OCI-LY1 (cell line): Measurements from ENCODE around the gene ATAD3C.
"Not testable (repeated sequence)": the region's sequence is repeated elsewhere in the genome, so short reads cannot be mapped to it uniquely, and the experiment has no call there.

Experiments
- H2AFZ ChIP-seq: fragments of 200-600 bp; sonication (generic), shearing (Covaris generic); 2 replicates; pipeline ENCODE4 v1.6.0; 2014; ENCODE audit warnings: antibody characterized with exemption, mild to moderate bottlenecking, low read length
- H3F3A ChIP-seq: fragments of 200-600 bp; sonication (generic), shearing (Covaris generic); 2 replicates; pipeline ENCODE4 v1.6.0; 2014; ENCODE audit warnings: mild to moderate bottlenecking, antibody characterized with exemption, low read length, moderate library complexity; ENCODE audit not compliant: insufficient read depth
- H3K27ac ChIP-seq: fragments of 200-600 bp; sonication (generic); 2 replicates; pipeline ENCODE4 v1.5.1; 2014; ENCODE audit warnings: low read length, mixed run types, mild to moderate bottlenecking, low read depth; ENCODE audit not compliant: poor library complexity, severe bottlenecking
- H3K27me3 ChIP-seq: fragments of 200-600 bp; sonication (generic); 2 replicates; pipeline ENCODE4 v1.6.0; 2014; ENCODE audit warnings: antibody characterized with exemption, mild to moderate bottlenecking, low read length, moderate library complexity; ENCODE audit not compliant: insufficient read depth
- H3K36me3 ChIP-seq: fragments of 200-600 bp; sonication (generic); 2 replicates; pipeline ENCODE4 v1.6.1; 2014; ENCODE audit warnings: mild to moderate bottlenecking, antibody characterized with exemption, low read length, moderate library complexity, mixed read lengths; ENCODE audit not compliant: insufficient read depth
- H3K4me1 ChIP-seq: fragments of 200-600 bp; sonication (generic); 2 replicates; pipeline ENCODE4 v1.5.1; 2014; ENCODE audit warnings: mild to moderate bottlenecking, low read length, moderate library complexity; ENCODE audit not compliant: insufficient read depth, severe bottlenecking
- H3K4me2 ChIP-seq: fragments of 200-600 bp; sonication (generic), shearing (Covaris generic); 2 replicates; pipeline ENCODE4 v1.6.1; 2014; ENCODE audit warnings: low read length
- H3K4me3 ChIP-seq: fragments of 200-600 bp; sonication (generic); 2 replicates; pipeline ENCODE4 v1.5.1; 2014; ENCODE audit warnings: low read length, low read depth, mild to moderate bottlenecking, mixed read lengths; ENCODE audit not compliant: poor library complexity, severe bottlenecking
- H3K79me2 ChIP-seq: fragments of 200-600 bp; shearing (Covaris generic); 2 replicates; pipeline ENCODE4 v1.6.1; 2016; ENCODE audit warnings: mixed run types, low read length, mixed read lengths; ENCODE audit not compliant: insufficient read depth
- H3K9ac ChIP-seq: fragments of 200-600 bp; sonication (generic), shearing (Covaris generic); 2 replicates; pipeline ENCODE4 v1.6.1; 2014; ENCODE audit warnings: mild to moderate bottlenecking, low read length, mixed read lengths
- H3K9me2 ChIP-seq: fragments of 200-600 bp; sonication (generic), shearing (Covaris generic); 2 replicates; pipeline ENCODE4 v1.6.1; 2014; ENCODE audit warnings: low read depth, mild to moderate bottlenecking, low read length, mixed read lengths
- H3K9me3 ChIP-seq: fragments of 200-600 bp; shearing (Covaris generic); 2 replicates; pipeline ENCODE4 v1.6.1; 2014; ENCODE audit warnings: low read length, mixed read lengths
- H4K20me1 ChIP-seq: fragments of 200-600 bp; sonication (generic), shearing (Covaris generic); 2 replicates; pipeline ENCODE4 v1.6.0; 2016; ENCODE audit warnings: mild to moderate bottlenecking, low read length; ENCODE audit not compliant: insufficient read depth
- EZH2 ChIP-seq: fragments of 200-600 bp; sonication (generic), shearing (Covaris generic); IDR thresholded peaks from 2 replicates; pipeline ENCODE4 v1.8.0; 2017; ENCODE audit warnings: borderline replicate concordance, mixed run types, mild to moderate bottlenecking, antibody characterized with exemption, low read length, moderate library complexity, mixed read lengths
- TF ChIP-seq, protein P1 (sequence below): fragments of 200-600 bp; sonication (generic), shearing (Covaris generic); IDR thresholded peaks from 2 replicates; pipeline ENCODE4 v1.5.1; 2017; ENCODE audit warnings: mild to moderate bottlenecking, antibody characterized with exemption, low read length, moderate library complexity, mixed read lengths

ATAD3C gene

DNA sequence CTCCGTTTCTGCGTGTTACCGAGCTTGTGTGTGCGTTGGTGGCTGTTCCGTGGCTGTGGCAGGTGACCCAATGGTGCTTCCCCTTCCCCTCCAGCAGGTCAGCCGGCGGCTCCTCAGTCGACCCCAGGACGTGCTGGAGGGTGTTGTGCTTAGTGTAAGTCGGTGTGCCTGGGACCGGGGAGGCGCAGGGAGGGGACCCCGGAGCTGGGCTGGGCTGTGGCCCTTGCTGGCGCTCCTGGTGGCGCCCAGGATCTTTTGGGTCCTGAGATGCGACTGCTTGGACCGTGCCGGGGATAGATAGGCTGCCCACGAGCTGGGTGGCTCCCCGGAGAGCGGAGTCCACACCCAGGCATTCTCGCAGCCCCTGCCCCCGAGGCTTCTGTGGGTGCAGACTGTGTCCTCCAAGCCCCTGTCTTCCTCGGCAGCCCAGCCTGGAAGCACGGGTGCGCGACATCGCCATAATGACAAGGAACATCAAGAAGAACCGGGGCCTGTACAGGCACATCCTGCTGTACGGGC is 5.9 kb downstream of the ATAD3C start:
- no peak for TF ChIP-seq EZH2
- TF ChIP-seq, protein P1, sequence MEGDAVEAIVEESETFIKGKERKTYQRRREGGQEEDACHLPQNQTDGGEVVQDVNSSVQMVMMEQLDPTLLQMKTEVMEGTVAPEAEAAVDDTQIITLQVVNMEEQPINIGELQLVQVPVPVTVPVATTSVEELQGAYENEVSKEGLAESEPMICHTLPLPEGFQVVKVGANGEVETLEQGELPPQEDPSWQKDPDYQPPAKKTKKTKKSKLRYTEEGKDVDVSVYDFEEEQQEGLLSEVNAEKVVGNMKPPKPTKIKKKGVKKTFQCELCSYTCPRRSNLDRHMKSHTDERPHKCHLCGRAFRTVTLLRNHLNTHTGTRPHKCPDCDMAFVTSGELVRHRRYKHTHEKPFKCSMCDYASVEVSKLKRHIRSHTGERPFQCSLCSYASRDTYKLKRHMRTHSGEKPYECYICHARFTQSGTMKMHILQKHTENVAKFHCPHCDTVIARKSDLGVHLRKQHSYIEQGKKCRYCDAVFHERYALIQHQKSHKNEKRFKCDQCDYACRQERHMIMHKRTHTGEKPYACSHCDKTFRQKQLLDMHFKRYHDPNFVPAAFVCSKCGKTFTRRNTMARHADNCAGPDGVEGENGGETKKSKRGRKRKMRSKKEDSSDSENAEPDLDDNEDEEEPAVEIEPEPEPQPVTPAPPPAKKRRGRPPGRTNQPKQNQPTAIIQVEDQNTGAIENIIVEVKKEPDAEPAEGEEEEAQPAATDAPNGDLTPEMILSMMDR: no peak
- Histone ChIP-seq H3K4me2 (no peak overlapping the region), H3K4me1 (no peaks in the 10 kb centered on the region), H3K27me3 (0 out of 2 replicates have a peak, but pooled peaks cover 4% of the 10 kb centered on the region), H3K4me3 (no peak overlapping the region), H4K20me1 (no peaks in the 10 kb centered on the region), H3F3A (no peaks in the 10 kb centered on the region), H3K9me3 (no peaks in the 10 kb centered on the region), H3K36me3 (no peaks in the 10 kb centered on the region), H3K27ac (no peak overlapping the region), H3K9me2 (no peaks in the 10 kb centered on the region), H3K9ac (no peak overlapping the region), H3K79me2 (no peaks in the 10 kb centered on the region), H2AFZ (no peak overlapping the region)

DNA sequence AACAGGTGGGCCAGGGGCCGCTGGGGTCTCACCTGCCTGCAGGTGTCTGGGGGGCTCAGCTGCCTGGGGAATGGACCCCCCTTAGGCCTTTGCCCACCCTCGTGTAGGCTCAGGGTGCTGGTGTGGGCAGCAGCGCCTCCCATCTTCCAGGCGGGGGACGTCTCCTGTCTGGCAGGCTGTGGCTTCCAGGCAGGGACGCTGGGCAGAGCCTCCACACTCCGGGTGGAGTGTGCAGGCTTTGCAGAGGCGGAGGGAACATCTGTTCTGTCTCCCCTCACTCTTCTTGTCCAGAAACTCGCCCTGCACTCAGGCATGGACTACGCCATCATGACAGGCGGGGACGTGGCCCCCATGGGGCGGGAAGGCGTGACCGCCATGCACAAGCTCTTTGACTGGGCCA is 6.4 kb downstream of the ATAD3C start:
- H3K9ac ChIP-seq, H3K4me1 ChIP-seq, H3K4me3 ChIP-seq, H3K9me2 ChIP-seq, H3K36me3 ChIP-seq, H2AFZ ChIP-seq, H3K9me3 ChIP-seq, H3K27me3 ChIP-seq, H4K20me1 ChIP-seq, H3K27ac ChIP-seq, H3K79me2 ChIP-seq, H3F3A ChIP-seq, H3K4me2 ChIP-seq: not testable (repeated sequence)

DNA sequence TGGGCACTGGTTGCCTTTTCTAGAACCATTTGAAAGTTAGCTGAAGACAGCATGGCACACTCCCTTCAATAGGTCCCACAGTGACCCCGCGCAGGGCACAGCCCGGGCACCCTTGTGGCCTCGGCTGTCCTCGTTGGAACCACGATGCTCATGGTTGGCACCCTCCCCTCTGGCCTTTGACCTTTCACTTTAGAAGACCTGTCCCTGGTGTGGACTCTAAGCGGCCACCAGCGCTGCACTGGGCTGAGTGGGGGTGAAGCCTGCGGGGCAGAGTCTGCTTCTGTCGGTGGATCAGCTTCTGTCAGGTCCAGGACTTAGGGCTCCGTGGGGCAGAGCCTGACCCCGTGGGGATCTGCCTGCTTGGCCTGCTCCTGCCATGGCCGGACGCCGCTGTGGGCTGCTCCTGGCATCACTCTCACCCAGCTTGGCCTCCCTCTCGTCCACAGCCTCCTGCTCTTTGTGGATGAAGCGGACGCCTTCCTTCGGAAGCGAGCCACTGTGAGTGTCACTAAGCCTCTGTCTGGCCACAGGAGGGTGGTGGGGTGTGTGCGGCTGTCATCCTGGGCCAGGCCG is 7.3 kb downstream of the ATAD3C start:
- not testable (repeated sequence) for H3F3A ChIP-seq, H2AFZ ChIP-seq, H3K9me3 ChIP-seq, H3K9ac ChIP-seq, H4K20me1 ChIP-seq, H3K9me2 ChIP-seq, H3K27ac ChIP-seq, H3K79me2 ChIP-seq, H3K27me3 ChIP-seq, H3K4me3 ChIP-seq, H3K4me2 ChIP-seq, H3K36me3 ChIP-seq, H3K4me1 ChIP-seq

DNA sequence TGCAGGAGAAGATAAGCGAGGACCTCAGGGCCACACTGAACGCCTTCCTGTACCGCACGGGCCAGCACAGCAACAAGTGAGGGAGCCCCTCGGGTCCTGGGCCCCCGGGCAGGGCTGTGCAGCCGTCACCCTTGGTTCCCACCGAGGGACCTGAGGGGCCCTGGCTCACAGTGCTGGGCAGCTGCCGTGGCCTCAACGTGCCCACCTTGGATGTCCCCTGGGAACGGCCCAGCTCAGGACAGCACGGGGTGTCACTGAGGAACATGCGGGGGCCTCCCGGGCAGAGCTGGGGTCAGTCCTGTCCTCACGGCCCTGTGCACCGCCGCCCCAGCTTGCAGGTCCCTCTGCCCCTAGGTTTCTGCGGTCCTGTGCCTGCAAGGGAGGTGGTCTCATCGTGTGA is 9.7 kb downstream of the ATAD3C start:
- not testable (repeated sequence) for H3K4me2 ChIP-seq, H3K9ac ChIP-seq, H3K36me3 ChIP-seq, H3K27me3 ChIP-seq, H3K79me2 ChIP-seq, H3K4me3 ChIP-seq, H2AFZ ChIP-seq, H3K9me2 ChIP-seq, H3K9me3 ChIP-seq, H3K27ac ChIP-seq, H3F3A ChIP-seq, H4K20me1 ChIP-seq
- H3K4me1 ChIP-seq: peaks cover 16% of the 10 kb centered on the region

DNA sequence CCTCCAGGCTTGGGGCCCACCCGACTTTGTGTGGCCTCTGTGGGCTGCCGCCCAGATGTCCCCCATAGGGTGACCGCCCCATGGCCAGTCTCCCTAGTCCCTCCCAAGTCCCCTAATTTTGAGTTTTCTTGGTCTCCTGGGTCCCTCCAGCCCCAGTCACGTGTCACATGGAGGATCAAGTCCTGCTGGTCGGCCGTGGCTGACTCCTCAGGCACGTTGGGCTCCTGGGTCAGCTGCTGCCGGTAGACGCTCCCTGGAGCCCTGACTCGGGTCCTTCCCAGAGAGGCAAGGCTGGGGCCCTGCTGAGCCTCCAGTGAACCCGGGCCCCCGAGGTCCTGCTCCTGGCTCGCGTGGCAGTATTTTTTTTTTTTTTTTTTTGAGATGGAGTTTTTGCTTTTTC is 10.2 kb downstream of the ATAD3C start:
- not testable (repeated sequence) for H3K9me2 ChIP-seq, H2AFZ ChIP-seq, H3K4me3 ChIP-seq, H3K9ac ChIP-seq, H3K9me3 ChIP-seq, H3K79me2 ChIP-seq, H3F3A ChIP-seq, H3K36me3 ChIP-seq, H3K27me3 ChIP-seq, H3K4me2 ChIP-seq, H4K20me1 ChIP-seq, H3K27ac ChIP-seq
- peaks cover 16% of the 10 kb centered on the region for H3K4me1 ChIP-seq
